Right lobe of liver (tissue), 4 donors: Measurements from ENCODE around the gene ZNF592.

Experiments
- CTCF ChIP-seq, 4 donors: fragments of 200-600 bp in 3 of 4; fragments of 450-650 bp in 1 of 4; IDR thresholded peaks; one replicate each; pipeline versions ENCODE4 v1.5.1 to v1.8.0; 2016 to 2022; ENCODE audit warnings: antibody characterized with exemption in 4 of 4, mild to moderate bottlenecking in 2 of 4
- POLR2A ChIP-seq: fragments of 450-650 bp; IDR thresholded peaks from one replicate; pipeline ENCODE4 v1.6.1; 2017; ENCODE audit warnings: antibody characterized with exemption, mild to moderate bottlenecking
- donor health status: DM: no; HTN: no; CAD: no.
- donor health status: DM: no; HTN: no; CAD: no.
- donor health status: DM: no; HTN: yes; CAD: no.

GRCh38 chr15:84714372-84714771, 34.0 kb upstream of the ZNF592 start:
- no peak for TF ChIP-seq CTCF (IDR thresholded peaks at IDR 0.05)
- TF ChIP-seq POLR2A = no peak
